ENCODE results near the gene LSS.

- no peak for TF ChIP-seq CTCF (IDR thresholded peaks at IDR 0.05)
- TF ChIP-seq POLR2A (IDR thresholded peaks at IDR 0.05), result no peak
- TF ChIP-seq POLR2AphosphoS5 (IDR thresholded peaks at IDR 0.05), result no peak
These were observed 67.5 kb downstream of the LSS start for GRCh38 chr21:46160907-46161632.

Data from transverse colon (tissue), 4 donors.